ENCODE measurements around the gene CALB2.

Gene CALB2

GRCh38 chr16:71341881-71342280, 16.6 kb upstream of the CALB2 start:
- TF ChIP-seq TCF12 (IDR thresholded peaks at IDR 0.05; ENCODE audit: low read depth) (no peak), TAF1 (IDR thresholded peaks at IDR 0.05; ENCODE audit: low read depth) (no peak), RAD21 (IDR thresholded peaks at IDR 0.05; ENCODE audit: low read depth) (no peak), YY1 (IDR thresholded peaks at IDR 0.05; ENCODE audit: low read depth) (no peak), NFIC (IDR thresholded peaks at IDR 0.05) (no peak), REST (IDR thresholded peaks at IDR 0.05; ENCODE audit: low read depth) (no peak), EGR1 (IDR thresholded peaks at IDR 0.05) (no peak), MAX (IDR thresholded peaks at IDR 0.05) (no peak), ZBTB7A (IDR thresholded peaks at IDR 0.05; ENCODE audit: low read depth) (no peak), USF1 (IDR thresholded peaks at IDR 0.05) (no peak), EP300 (IDR thresholded peaks at IDR 0.05; ENCODE audit: borderline replicate concordance) (no peak), TEAD4 (IDR thresholded peaks at IDR 0.05) (no peak)

GRCh38 chr16:71343078-71343477, 15.4 kb upstream of the CALB2 start:
- no peak for TF ChIP-seq EP300 (IDR thresholded peaks at IDR 0.05; ENCODE audit: borderline replicate concordance)
- no peak for TF ChIP-seq RAD21 (IDR thresholded peaks at IDR 0.05; ENCODE audit: low read depth)
- TF ChIP-seq EGR1 (IDR thresholded peaks at IDR 0.05): no peak
- TF ChIP-seq TEAD4 (IDR thresholded peaks at IDR 0.05): no peak
- TF ChIP-seq CEBPB (IDR thresholded peaks at IDR 0.05): no peak
- TF ChIP-seq CREB1 (IDR thresholded peaks at IDR 0.05; ENCODE audit: low read depth): no peak
- no peak for TF ChIP-seq FOXM1 (IDR thresholded peaks at IDR 0.05; ENCODE audit: borderline replicate concordance, low read depth)

GRCh38 chr16:71344315-71344905, 14.1 kb upstream of the CALB2 start:
- TF ChIP-seq EGR1 (IDR thresholded peaks at IDR 0.05) (no peak), CREB1 (IDR thresholded peaks at IDR 0.05; ENCODE audit: low read depth) (no peak), EP300 (IDR thresholded peaks at IDR 0.05; ENCODE audit: borderline replicate concordance) (no peak), TEAD4 (IDR thresholded peaks at IDR 0.05) (no peak), REST (IDR thresholded peaks at IDR 0.05; ENCODE audit: low read depth) (no peak), FOXM1 (IDR thresholded peaks at IDR 0.05; ENCODE audit: borderline replicate concordance, low read depth) (no peak), NFIC (IDR thresholded peaks at IDR 0.05) (no peak), RAD21 (IDR thresholded peaks at IDR 0.05; ENCODE audit: low read depth) (no peak), USF1 (IDR thresholded peaks at IDR 0.05) (no peak), TCF12 (IDR thresholded peaks at IDR 0.05; ENCODE audit: low read depth) (no peak), CEBPB (IDR thresholded peaks at IDR 0.05) (no peak), ZBTB7A (IDR thresholded peaks at IDR 0.05; ENCODE audit: low read depth) (no peak), YY1 (IDR thresholded peaks at IDR 0.05; ENCODE audit: low read depth) (no peak), MAX (IDR thresholded peaks at IDR 0.05) (no peak), TAF1 (IDR thresholded peaks at IDR 0.05; ENCODE audit: low read depth) (no peak)

GRCh38 chr16:71345031-71345430, 13.5 kb upstream of the CALB2 start:
- TF ChIP-seq EGR1 (IDR thresholded peaks at IDR 0.05) (no peak), TAF1 (IDR thresholded peaks at IDR 0.05; ENCODE audit: low read depth) (no peak), ZBTB7A (IDR thresholded peaks at IDR 0.05; ENCODE audit: low read depth) (no peak), EP300 (IDR thresholded peaks at IDR 0.05; ENCODE audit: borderline replicate concordance) (no peak), YY1 (IDR thresholded peaks at IDR 0.05; ENCODE audit: low read depth) (no peak), CEBPB (IDR thresholded peaks at IDR 0.05) (no peak), MAX (IDR thresholded peaks at IDR 0.05) (no peak), CREB1 (IDR thresholded peaks at IDR 0.05; ENCODE audit: low read depth) (no peak)

- TF ChIP-seq ZBTB7A (IDR thresholded peaks at IDR 0.05; ENCODE audit: low read depth) (no peak), CEBPB (IDR thresholded peaks at IDR 0.05) (no peak), REST (IDR thresholded peaks at IDR 0.05; ENCODE audit: low read depth) (no peak), CREB1 (IDR thresholded peaks at IDR 0.05; ENCODE audit: low read depth) (no peak), TEAD4 (IDR thresholded peaks at IDR 0.05) (no peak), EGR1 (IDR thresholded peaks at IDR 0.05) (no peak), NFIC (IDR thresholded peaks at IDR 0.05) (no peak)
Observed at GRCh38 chr16:71347146-71347545, 11.4 kb upstream of the CALB2 start.

Data from Ishikawa (cell line).